ENCODE results near the gene CDH16. TPM values are rescaled to one million over a fixed set of nuclear protein-coding genes. Genes with fewer than 3 reads are reported as not detected.
"Not testable (repeated sequence)": the region's sequence is repeated elsewhere in the genome, so short reads cannot be mapped to it uniquely, and the experiment has no call there.

CDH16 gene
- total and polyA plus RNA-seq, 2 donors (not counting 1 experiment from before 2014, with no cell fraction given): not detected

DNA sequence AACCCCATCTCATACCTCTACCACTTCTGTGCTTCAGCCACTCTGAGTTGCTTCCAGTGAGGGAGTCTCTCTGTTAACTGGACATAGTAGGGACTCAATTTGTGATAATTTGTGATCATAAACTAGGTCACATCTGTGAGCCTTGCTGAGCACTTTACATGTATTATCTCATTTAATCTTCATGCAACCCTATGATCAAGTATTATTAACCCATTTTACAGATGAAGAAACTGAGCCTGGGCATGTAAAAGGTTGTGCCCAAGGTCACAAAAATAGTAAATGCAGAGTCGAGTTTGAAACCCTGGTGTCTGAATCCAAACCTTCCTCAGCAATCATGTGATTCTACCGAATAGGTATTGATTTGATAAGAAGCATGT, 19.8 kb downstream of the CDH16 start:
- Histone ChIP-seq H3K4me1 (ENCODE audit: control insufficient read depth, extremely low read depth, insufficient read depth, low read length) (peaks cover 28% of the 10 kb centered on the region), H3K79me2 (ENCODE audit: control insufficient read depth, insufficient read depth, low read length) (no peaks in the 10 kb centered on the region), H3K4me2 (ENCODE audit: extremely low read depth, insufficient read depth, low read length) (no peak overlapping the region), H3K27ac (ENCODE audit: insufficient read depth, low read length) (no peak overlapping the region), H3K9me3 (ENCODE audit: control insufficient read depth, insufficient read depth, low read depth, low read length) (no peaks in the 10 kb centered on the region), H2AFZ (ENCODE audit: low read length) (no peak overlapping the region), H3K4me3 (replicated peaks in 1 of 4; ENCODE audit: control extremely low read depth in 1 of 4, insufficient read depth in 1 of 4, low read depth in 3 of 4, low read length in 4 of 4) (no peak overlapping the region), H3K36me3 (ENCODE audit: control insufficient read depth, insufficient read depth, low read length) (no peaks in the 10 kb centered on the region), H3K27me3 (ENCODE audit: control insufficient read depth, insufficient read depth, low read length) (no peaks in the 10 kb centered on the region), H3K9ac (ENCODE audit: insufficient read depth, low read length) (no peak overlapping the region), H4K20me1 (ENCODE audit: control insufficient read depth, extremely low read depth, insufficient read depth, low read length) (no peaks in the 10 kb centered on the region)
- no peak for DNase-seq (ENCODE audit: low read depth in 2 of 2)
- TF ChIP-seq, protein P1, sequence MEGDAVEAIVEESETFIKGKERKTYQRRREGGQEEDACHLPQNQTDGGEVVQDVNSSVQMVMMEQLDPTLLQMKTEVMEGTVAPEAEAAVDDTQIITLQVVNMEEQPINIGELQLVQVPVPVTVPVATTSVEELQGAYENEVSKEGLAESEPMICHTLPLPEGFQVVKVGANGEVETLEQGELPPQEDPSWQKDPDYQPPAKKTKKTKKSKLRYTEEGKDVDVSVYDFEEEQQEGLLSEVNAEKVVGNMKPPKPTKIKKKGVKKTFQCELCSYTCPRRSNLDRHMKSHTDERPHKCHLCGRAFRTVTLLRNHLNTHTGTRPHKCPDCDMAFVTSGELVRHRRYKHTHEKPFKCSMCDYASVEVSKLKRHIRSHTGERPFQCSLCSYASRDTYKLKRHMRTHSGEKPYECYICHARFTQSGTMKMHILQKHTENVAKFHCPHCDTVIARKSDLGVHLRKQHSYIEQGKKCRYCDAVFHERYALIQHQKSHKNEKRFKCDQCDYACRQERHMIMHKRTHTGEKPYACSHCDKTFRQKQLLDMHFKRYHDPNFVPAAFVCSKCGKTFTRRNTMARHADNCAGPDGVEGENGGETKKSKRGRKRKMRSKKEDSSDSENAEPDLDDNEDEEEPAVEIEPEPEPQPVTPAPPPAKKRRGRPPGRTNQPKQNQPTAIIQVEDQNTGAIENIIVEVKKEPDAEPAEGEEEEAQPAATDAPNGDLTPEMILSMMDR (conservative IDR thresholded peaks at IDR 0.05 in 1 of 2, IDR thresholded peaks at IDR 0.05 in 1 of 2; ENCODE audit: low read depth in 1 of 2, low read length in 2 of 2): no peak
- TF ChIP-seq EZH2 (IDR thresholded peaks at IDR 0.05; ENCODE audit: low read length, missing control alignments): no peak

DNA sequence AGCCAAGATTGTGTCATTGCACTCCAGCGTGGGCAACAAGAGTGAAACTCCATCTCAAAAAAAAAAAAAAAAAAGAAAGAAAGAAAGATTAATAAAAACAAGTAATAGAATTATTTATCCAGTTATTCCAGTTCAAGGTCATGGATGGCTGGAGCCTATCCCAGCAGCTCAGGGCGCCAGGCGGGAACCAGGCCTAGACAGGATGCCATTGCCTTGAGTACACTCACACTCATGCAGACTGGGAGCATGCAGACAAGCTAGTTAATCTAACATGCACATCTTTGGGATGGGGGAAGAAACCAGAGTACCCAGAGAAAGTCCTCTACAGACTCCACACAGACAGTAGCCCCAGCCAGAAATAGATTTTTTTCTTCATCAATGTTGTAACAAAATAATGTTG, 20.5 kb downstream of the CDH16 start:
- Histone ChIP-seq H3K79me2 (ENCODE audit: control insufficient read depth, insufficient read depth, low read length) (no peaks in the 10 kb centered on the region), H3K36me3 (ENCODE audit: control insufficient read depth, insufficient read depth, low read length) (no peaks in the 10 kb centered on the region), H3K4me1 (ENCODE audit: control insufficient read depth, extremely low read depth, insufficient read depth, low read length) (peaks cover 21% of the 10 kb centered on the region), H2AFZ (ENCODE audit: low read length) (no peak overlapping the region), H3K9me3 (ENCODE audit: control insufficient read depth, insufficient read depth, low read depth, low read length) (no peaks in the 10 kb centered on the region), H3K27ac (ENCODE audit: insufficient read depth, low read length) (no peak overlapping the region), H3K4me3 (replicated peaks in 1 of 4; ENCODE audit: control extremely low read depth in 1 of 4, insufficient read depth in 1 of 4, low read depth in 3 of 4, low read length in 4 of 4) (no peak overlapping the region), H4K20me1 (ENCODE audit: control insufficient read depth, extremely low read depth, insufficient read depth, low read length) (no peaks in the 10 kb centered on the region), H3K9ac (ENCODE audit: insufficient read depth, low read length) (no peak overlapping the region), H3K27me3 (ENCODE audit: control insufficient read depth, insufficient read depth, low read length) (no peaks in the 10 kb centered on the region), H3K4me2 (ENCODE audit: extremely low read depth, insufficient read depth, low read length) (no peak overlapping the region)
- DNase-seq (ENCODE audit: low read depth in 2 of 2): peak; percentile 55 to 61
- TF ChIP-seq, protein P1 (conservative IDR thresholded peaks at IDR 0.05 in 1 of 2, IDR thresholded peaks at IDR 0.05 in 1 of 2; ENCODE audit: low read depth in 1 of 2, low read length in 2 of 2): no peak
- no peak for TF ChIP-seq EZH2 (IDR thresholded peaks at IDR 0.05; ENCODE audit: low read length, missing control alignments)

DNA sequence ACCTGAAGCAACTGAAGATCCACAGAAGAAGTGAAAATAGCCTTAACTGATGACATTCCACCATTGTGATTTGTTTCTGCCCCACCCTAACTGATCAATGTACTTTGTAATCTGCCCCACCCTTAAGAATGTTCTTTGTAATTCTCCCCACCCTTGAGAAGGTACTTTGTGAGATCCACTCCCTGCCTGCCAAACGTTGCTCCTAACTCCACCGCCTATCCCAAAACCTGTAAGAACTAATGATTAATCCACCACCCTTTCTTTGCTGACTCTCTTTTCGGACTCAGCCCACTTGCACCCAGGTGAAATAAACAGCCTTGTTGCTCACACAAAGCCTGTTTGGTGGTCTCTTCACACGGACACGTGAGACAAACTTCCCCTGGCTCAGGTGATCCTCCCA, 22.0 kb downstream of the CDH16 start:
- not testable (repeated sequence) for H3K27ac ChIP-seq (ENCODE audit: insufficient read depth, low read length); H4K20me1 ChIP-seq (ENCODE audit: control insufficient read depth, extremely low read depth, insufficient read depth, low read length); H3K4me3 ChIP-seq (replicated peaks in 1 of 4; ENCODE audit: control extremely low read depth in 1 of 4, insufficient read depth in 1 of 4, low read depth in 3 of 4, low read length in 4 of 4); H3K9ac ChIP-seq (ENCODE audit: insufficient read depth, low read length); DNase-seq (ENCODE audit: low read depth in 2 of 2); H3K4me2 ChIP-seq (ENCODE audit: extremely low read depth, insufficient read depth, low read length); H3K27me3 ChIP-seq (ENCODE audit: control insufficient read depth, insufficient read depth, low read length); H3K79me2 ChIP-seq (ENCODE audit: control insufficient read depth, insufficient read depth, low read length); H3K9me3 ChIP-seq (ENCODE audit: control insufficient read depth, insufficient read depth, low read depth, low read length); H3K36me3 ChIP-seq (ENCODE audit: control insufficient read depth, insufficient read depth, low read length); H2AFZ ChIP-seq (ENCODE audit: low read length)
- H3K4me1 ChIP-seq (ENCODE audit: control insufficient read depth, extremely low read depth, insufficient read depth, low read length): peaks cover 21% of the 10 kb centered on the region

All from fibroblast of lung (primary cell).